Body of pancreas (tissue), 4 donors: ENCODE data around the gene SMC1A. TPM values are rescaled to one million over a fixed set of nuclear protein-coding genes. Genes with fewer than 3 reads are reported as not detected.

Experiments used
- ATAC-seq: fragments of 150-250 bp; one replicate; pipeline ENCODE4 v1.9.1; 2016
- DNase-seq, 4 donors: peaks; one replicate each; pipeline ENCODE4 v3.0.0-alpha.2; 2019
- H3K27ac ChIP-seq, 4 donors: fragments of 200-600 bp; sonication (generic); 1 replicate in 3 of 4; 2 replicates in 1 of 4; pipeline versions ENCODE4 v1.5.1 to v1.6.1; 2016 to 2019; ENCODE audit warnings: mild to moderate bottlenecking in 1 of 4, mixed read lengths in 1 of 4, moderate library complexity in 1 of 4
- H3K27me3 ChIP-seq, 2 donors: fragments of 200-600 bp; sonication (generic); one replicate each; pipeline ENCODE4 v1.6.0; 2016; ENCODE audit warnings: mild to moderate bottlenecking in 1 of 2
- H3K36me3 ChIP-seq, 2 donors: fragments of 200-600 bp; sonication (generic); replicated peaks in 1 of 2; 2 replicates each; pipeline ENCODE4 v1.5.1; 2016; ENCODE audit warnings: low read depth in 2 of 2; ENCODE audit not compliant: insufficient read depth in 1 of 2
- H3K4me1 ChIP-seq: fragments of 200-600 bp; sonication (generic); one replicate; pipeline ENCODE4 v1.6.0; 2016
- H3K4me3 ChIP-seq, 2 donors: fragments of 200-600 bp; sonication (generic); 1 replicate in 1 of 2; 2 replicates in 1 of 2; pipeline ENCODE4 v1.5.1; 2016 to 2019
- H3K9me3 ChIP-seq, 3 donors: fragments of 200-600 bp; sonication (generic); 1 replicate in 2 of 3; 2 replicates in 1 of 3; pipeline ENCODE4 v1.5.1; 2016
- POLR2A ChIP-seq, 3 donors: fragments of 450-650 bp; IDR thresholded peaks; one replicate each; pipeline ENCODE4 v1.6.1; 2016; ENCODE audit warnings: antibody characterized with exemption in 3 of 3, mild to moderate bottlenecking in 2 of 3
- WGBS, 2 donors: methylation state at CpG; one replicate each; pipeline ENCODE4 v1.1.5; 2017; 5-methylcytosine and 5-hydroxymethylcytosine counted together
- intact Hi-C: fragments of 100-400 bp; cut with DNase I; formaldehyde crosslinking; loops from one replicate; pipeline ENCODE4 v1.15.1; 2023
- total RNA-seq, 2 donors: library from RNA; depleted of rRNA; stranded (reverse); fragments of >200 nt; gene quantifications; one replicate each; pipeline ENCODE4 v1.1.0, GENCODE V29; 2016
- TF ChIP-seq, protein P1 (sequence below), 7 experiments: fragments of 450-650 bp in 4 of 7; fragments of 200-600 bp in 3 of 7; sonication (generic) in 3 of 7; IDR thresholded peaks; one replicate each; pipeline ENCODE4 v1.5.1; 2016 to 2019; ENCODE audit warnings: antibody characterized with exemption in 7 of 7

SMC1A gene
- total RNA-seq, 2 donors from 2014 or later, result 24.6 to 38.6 TPM

DNA sequence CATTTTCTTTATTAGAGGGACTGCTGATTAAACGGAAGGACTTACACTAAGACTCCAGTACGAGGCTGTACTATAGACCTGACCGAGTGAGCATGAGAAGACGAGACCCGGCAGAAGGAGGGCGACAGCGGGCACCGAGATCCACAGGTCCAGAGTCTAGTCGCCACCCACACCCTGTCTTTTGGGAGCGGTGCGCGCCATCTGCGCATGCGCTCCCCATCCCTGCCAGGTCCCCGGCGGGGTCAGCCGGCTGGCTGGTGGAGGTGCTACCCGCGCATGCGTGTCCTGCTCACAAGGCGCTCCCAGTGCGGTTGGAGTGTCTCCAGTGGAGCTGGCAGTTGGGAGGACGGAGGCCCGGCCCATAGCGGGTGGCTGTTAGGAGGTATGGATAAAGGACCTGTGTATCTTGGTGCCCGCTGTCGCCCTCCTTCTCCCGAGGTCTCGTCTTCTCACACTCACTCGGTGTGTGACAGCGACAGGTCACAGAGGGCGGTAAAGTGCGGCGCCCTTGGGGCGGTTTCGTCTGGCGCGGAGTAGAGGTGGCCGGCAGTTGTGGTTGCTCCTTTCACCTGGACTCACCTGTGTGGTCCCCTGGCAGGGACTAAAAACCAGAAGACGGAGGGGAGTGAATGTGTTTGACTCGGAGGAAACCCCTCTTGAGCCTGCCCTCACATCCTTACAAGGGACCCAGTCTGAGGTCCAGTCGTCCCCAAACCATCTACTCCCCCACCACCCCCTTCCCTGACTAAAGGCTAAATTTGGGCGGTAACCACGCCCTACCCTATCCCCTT lies 19.3 kb upstream of the SMC1A start:
- H3K9me3 ChIP-seq, result no peaks in the 10 kb centered on the region
- DNase-seq (peak; percentile 77 to 90 (median 86)), ATAC-seq (peak; percentile 87)
- H3K36me3 ChIP-seq, result no peaks in the 10 kb centered on the region
- TF ChIP-seq, protein P1, sequence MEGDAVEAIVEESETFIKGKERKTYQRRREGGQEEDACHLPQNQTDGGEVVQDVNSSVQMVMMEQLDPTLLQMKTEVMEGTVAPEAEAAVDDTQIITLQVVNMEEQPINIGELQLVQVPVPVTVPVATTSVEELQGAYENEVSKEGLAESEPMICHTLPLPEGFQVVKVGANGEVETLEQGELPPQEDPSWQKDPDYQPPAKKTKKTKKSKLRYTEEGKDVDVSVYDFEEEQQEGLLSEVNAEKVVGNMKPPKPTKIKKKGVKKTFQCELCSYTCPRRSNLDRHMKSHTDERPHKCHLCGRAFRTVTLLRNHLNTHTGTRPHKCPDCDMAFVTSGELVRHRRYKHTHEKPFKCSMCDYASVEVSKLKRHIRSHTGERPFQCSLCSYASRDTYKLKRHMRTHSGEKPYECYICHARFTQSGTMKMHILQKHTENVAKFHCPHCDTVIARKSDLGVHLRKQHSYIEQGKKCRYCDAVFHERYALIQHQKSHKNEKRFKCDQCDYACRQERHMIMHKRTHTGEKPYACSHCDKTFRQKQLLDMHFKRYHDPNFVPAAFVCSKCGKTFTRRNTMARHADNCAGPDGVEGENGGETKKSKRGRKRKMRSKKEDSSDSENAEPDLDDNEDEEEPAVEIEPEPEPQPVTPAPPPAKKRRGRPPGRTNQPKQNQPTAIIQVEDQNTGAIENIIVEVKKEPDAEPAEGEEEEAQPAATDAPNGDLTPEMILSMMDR (IDR thresholded peaks at IDR 0.05), result no peak
- TF ChIP-seq POLR2A (IDR thresholded peaks at IDR 0.05), result peak in 2 of 3 donors; percentile 30 to 39
- H3K27me3 ChIP-seq, result no peaks in the 10 kb centered on the region
- H3K4me3 ChIP-seq, result peak overlapping the region in 1 of 2 donors; percentile 8
- intact Hi-C loops, result no loop called here
- 3 to 5% methylated on average over 13 to 40 of the region's 44 CpGs for WGBS, 2 donors
- peak overlapping the region in 2 of 4 donors; percentile 53 to 71 for H3K27ac ChIP-seq
- H3K4me1 ChIP-seq, result peaks cover 22% of the 10 kb centered on the region

DNA sequence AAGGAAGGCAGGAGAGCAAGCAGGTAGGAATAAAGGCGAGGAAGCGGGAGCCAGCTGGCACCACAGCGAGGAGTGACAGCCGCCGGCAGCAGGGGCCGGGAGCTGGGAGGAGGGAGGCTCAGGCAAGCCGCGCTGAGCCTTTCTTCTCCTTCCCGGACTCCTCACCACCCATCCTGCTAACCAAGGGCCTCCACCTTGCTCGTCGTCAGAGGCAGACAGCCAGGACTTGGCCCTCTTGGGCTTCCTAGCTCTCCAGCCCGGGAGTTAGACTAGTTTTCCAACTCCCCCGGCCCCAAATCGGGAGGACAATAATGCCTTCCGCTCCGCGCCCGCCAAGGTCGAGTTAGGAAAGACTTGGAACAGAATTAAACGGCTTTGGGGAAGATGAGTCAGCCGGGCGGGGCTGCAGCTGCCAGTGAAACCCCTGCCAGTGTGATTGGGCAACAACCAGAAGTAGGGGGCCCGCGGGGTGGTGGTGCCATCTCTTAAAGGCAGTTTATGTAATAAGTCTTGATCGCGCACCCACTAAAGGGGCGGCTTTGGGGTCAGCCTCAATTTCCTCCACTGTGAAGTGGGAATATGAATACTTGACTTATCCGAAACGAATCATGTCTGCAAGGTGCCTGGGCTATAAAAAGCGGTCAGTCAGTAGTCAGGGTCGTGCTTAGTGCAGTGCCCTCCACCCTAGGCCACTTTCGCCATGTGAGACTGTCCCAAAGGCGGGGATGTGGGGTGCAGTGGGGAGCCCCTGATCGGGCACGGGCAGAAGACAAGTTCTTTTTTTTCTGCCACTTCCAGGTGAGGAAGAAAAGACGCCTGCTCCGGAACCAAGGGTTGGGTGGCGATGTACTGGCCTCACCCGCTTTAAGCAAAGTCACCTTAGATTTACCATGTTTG lies 18.4 kb upstream of the SMC1A start:
- Histone ChIP-seq H3K36me3 (no peaks in the 10 kb centered on the region), H3K27ac (peak overlapping the region in 2 of 4 donors; percentile 54 to 71), H3K27me3 (no peaks in the 10 kb centered on the region), H3K9me3 (no peaks in the 10 kb centered on the region), H3K4me1 (peaks cover 22% of the 10 kb centered on the region), H3K4me3 (no peak overlapping the region)
- peak; percentile 44 to 71 (median 55) for DNase-seq
- WGBS, 2 donors, result 7 to 14% methylated on average over 21 to 36 of the region's 39 CpGs
- intact Hi-C loops, result no loop called here
- TF ChIP-seq POLR2A (IDR thresholded peaks at IDR 0.05), result no peak
- ATAC-seq, result peak; percentile 58

DNA sequence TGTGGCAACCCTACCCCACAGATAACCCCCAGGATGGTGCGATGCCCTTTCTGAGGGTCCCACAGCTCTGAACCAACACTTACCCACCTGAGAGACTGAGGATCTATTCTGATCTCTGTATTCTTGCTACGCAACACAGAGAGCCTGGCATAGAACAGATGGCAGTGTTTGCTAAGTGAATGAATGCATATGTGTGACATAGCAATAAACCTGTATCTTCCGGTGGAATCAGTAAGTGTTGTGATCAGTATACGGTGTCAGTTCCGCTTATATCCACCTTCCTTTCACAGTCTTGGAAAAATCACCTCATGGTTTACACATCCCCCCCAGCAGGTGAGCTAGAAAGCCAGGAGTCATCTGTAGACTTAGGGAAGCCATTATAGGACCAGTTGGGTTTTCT lies 17.6 kb upstream of the SMC1A start:
- 76 to 80% methylated on average over 3 to 5 of the region's 5 CpGs for WGBS, 2 donors

DNA sequence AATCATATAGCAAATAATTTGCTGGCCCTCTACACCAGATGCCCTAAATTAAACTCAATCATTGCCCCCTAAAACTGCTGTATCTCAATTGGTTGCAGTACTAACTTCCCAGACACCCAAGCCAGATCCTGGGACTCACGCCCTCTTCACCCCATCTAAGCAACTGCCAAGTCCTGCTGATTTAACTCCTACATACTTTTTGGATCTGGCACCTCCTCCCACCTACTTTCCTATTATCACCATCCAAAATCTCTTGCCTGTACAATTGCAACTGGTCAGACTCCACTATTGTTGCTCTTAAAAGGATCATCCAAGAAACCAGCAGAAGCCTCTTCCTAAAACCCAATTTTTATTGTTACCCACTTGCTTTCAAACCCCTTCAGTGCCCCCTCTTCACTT lies 16.4 kb upstream of the SMC1A start:
- Histone ChIP-seq H3K27ac (no peak overlapping the region), H3K4me3 (no peak overlapping the region), H3K27me3 (no peaks in the 10 kb centered on the region), H3K9me3 (no peaks in the 10 kb centered on the region), H3K4me1 (peaks cover 28% of the 10 kb centered on the region), H3K36me3 (no peaks in the 10 kb centered on the region)
- TF ChIP-seq POLR2A (IDR thresholded peaks at IDR 0.05), result no peak
- ATAC-seq (no peak), DNase-seq (no peak)
- 75 to 85% methylated on average over 1 of the region's 1 CpG for WGBS, 2 donors
- intact Hi-C loops, result loop anchor here (10.0 kb wide), 1 partner anchor 124 kb away; no protein-coding TSS in a partner anchor

More for the DNA sequence above, 17.6 kb upstream of the SMC1A start:
- Histone ChIP-seq H3K27ac (peak overlapping the region in 2 of 4 donors; percentile 54 to 71), H3K4me1 (peaks cover 22% of the 10 kb centered on the region), H3K36me3 (no peaks in the 10 kb centered on the region), H3K4me3 (no peak overlapping the region), H3K27me3 (no peaks in the 10 kb centered on the region), H3K9me3 (no peaks in the 10 kb centered on the region)
- TF ChIP-seq, protein P1 (IDR thresholded peaks at IDR 0.05), result no peak
- TF ChIP-seq POLR2A (IDR thresholded peaks at IDR 0.05), result no peak
- DNase-seq (no peak), ATAC-seq (no peak)
- intact Hi-C loops, result no loop called here

DNA sequence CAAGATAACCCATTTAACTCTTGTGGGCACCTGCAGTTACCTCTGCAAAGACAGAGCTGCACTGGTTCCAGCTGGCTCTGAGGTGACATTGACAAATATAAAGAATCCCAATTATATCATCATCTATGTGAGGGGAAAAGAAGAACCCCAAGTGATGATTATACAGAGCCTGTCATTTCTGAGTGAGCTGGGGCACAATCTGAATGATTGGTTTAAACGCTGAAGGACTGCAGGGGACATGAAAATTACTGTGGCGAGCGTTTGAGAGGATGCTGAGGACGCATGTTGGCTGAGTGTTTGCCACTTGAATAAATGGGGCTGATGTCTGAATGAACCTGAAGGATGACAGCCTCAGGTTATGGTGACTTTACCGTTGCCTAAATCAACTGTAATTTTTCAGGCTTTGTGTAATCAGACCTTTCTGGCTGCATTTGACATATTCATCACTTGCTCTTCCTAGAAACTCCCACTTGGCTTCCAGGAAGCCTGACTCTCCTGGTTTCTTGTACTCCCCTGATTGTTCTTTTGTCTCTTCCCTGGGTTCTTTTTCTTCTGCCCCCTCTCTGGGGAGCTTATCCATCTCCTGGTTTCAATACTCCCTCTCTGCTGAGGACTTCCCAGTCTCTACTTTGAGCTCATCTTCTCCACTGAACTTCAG lies 15.8 kb upstream of the SMC1A start:
- DNase-seq, result no peak
- intact Hi-C loops, result loop anchor here (10.0 kb wide), 1 partner anchor 124 kb away; no protein-coding TSS in a partner anchor
- Histone ChIP-seq H3K4me3 (no peak overlapping the region), H3K36me3 (no peaks in the 10 kb centered on the region), H3K4me1 (peaks cover 32% of the 10 kb centered on the region), H3K9me3 (no peaks in the 10 kb centered on the region), H3K27me3 (no peaks in the 10 kb centered on the region), H3K27ac (no peak overlapping the region)
- ATAC-seq, result no peak
- no peak for TF ChIP-seq POLR2A (IDR thresholded peaks at IDR 0.05)
- TF ChIP-seq, protein P1 (IDR thresholded peaks at IDR 0.05), result no peak
- 59 to 66% methylated on average over 4 to 5 of the region's 5 CpGs for WGBS, 2 donors
